Activated T-cell treated with anti-CD3 and anti-CD28 coated beads for 48 hours (primary cell): ENCODE results near the gene COX14.

ENCODE experiments used
- DNase-seq: peaks from one replicate; pipeline ENCODE4 v3.0.0-alpha.2; 2020; ENCODE audit warnings: low read depth

The COX14 gene

GRCh38 chr12:50156641-50157040, 44.6 kb downstream of the COX14 start:
- DNase-seq, result no peak

- DNase-seq, result no peak
Measured at GRCh38 chr12:50157259-50157658, 45.2 kb downstream of the COX14 start.

GRCh38 chr12:50160643-50161042, 48.6 kb downstream of the COX14 start:
- DNase-seq, result no peak

GRCh38 chr12:50162230-50162629, 50.2 kb downstream of the COX14 start:
- no peak for DNase-seq

GRCh38 chr12:50164963-50165362, 52.9 kb downstream of the COX14 start:
- DNase-seq, result no peak

- DNase-seq, result peak; percentile 66
Measured at GRCh38 chr12:50166799-50167048, 54.7 kb downstream of the COX14 start.

- peak; percentile 99 for DNase-seq
Measured at GRCh38 chr12:50167049-50167828, 55.2 kb downstream of the COX14 start, which contains the start of gene CERS5. Gene CERS5 (minus strand): TSS chr12:50167369. CDS start chr12:50167297, 72 bp downstream.
